Measurements from ENCODE around the gene LCN6. TPM values are rescaled to one million over a fixed set of nuclear protein-coding genes. Genes with fewer than 3 reads are reported as not detected.

LCN6 gene
- total and polyA plus RNA-seq, 7 donors, result 0.44 to 15.0 (median 10.7) TPM

DNA sequence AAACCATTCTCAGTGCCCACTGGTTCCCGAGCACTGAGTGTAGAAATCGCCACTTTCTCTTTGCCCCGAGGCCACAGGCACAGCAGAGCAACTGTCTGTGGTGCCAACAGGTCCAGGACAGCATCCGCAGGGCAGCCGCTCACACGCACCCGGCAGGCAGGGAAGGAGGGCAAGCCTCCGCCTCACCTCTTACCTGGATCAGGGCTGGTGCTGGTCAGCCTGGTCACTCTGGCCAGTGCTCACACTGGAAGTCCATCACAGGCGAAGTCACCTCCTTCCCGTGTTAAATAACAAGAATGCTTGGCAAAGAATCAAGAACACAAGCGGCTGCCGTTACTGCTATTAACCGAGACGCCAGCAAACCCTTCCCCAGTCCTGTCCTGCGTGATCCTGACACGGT, 22.2 kb downstream of the LCN6 start:
- TF ChIP-seq, protein P1, sequence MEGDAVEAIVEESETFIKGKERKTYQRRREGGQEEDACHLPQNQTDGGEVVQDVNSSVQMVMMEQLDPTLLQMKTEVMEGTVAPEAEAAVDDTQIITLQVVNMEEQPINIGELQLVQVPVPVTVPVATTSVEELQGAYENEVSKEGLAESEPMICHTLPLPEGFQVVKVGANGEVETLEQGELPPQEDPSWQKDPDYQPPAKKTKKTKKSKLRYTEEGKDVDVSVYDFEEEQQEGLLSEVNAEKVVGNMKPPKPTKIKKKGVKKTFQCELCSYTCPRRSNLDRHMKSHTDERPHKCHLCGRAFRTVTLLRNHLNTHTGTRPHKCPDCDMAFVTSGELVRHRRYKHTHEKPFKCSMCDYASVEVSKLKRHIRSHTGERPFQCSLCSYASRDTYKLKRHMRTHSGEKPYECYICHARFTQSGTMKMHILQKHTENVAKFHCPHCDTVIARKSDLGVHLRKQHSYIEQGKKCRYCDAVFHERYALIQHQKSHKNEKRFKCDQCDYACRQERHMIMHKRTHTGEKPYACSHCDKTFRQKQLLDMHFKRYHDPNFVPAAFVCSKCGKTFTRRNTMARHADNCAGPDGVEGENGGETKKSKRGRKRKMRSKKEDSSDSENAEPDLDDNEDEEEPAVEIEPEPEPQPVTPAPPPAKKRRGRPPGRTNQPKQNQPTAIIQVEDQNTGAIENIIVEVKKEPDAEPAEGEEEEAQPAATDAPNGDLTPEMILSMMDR (IDR thresholded peaks at IDR 0.05), result no peak
- Histone ChIP-seq H3K36me3 (ENCODE audit: insufficient read depth in 1 of 2, low read depth in 1 of 2) (peaks cover 8 to 59% of the 10 kb centered on the region in 2 donors), H3K27me3 (ENCODE audit: insufficient read depth in 3 of 3, low read length in 2 of 3) (no peaks in the 10 kb centered on the region)

DNA sequence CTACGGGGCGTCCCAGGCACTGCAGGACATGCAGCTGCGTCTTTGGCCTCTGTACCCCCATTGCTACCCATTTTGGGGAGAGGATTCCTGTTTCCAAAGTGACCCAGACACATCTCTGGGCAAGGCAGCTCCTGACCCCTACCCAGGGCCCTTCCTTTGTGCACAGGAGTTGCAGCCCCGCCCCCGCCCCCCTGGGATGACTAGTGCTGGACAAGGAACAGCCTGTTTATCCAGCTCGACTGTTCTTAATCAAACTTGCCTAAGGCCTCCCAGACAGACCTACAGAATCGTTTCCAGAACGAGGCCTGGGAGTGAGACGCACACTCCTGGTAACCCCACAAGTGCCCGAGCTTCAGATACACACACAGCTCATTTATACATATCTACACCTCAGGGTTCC, 22.7 kb downstream of the LCN6 start:
- no peaks in the 10 kb centered on the region for H3K27me3 ChIP-seq (ENCODE audit: insufficient read depth in 3 of 3, low read length in 2 of 3)
- no peak overlapping the region for H3K27ac ChIP-seq
- H3K4me1 ChIP-seq, result peaks cover 41% of the 10 kb centered on the region
- DNase-seq, result no peak
- intact Hi-C loops (cut with DNase I), result no loop called here
- 75 to 82% (median 76%) methylated on average over 9 to 10 of the region's 10 CpGs for WGBS, 3 donors
- TF ChIP-seq, protein P1 (IDR thresholded peaks at IDR 0.05), result no peak
- peak overlapping the region; percentile 86 for H3K4me3 ChIP-seq
- H3K36me3 ChIP-seq (ENCODE audit: insufficient read depth in 1 of 2, low read depth in 1 of 2), result peaks cover 8 to 61% of the 10 kb centered on the region in 2 donors
- no peaks in the 10 kb centered on the region for H3K9me3 ChIP-seq
- ATAC-seq, result no peak

More for the DNA sequence above, 22.2 kb downstream of the LCN6 start:
- DNase-seq, result no peak
- H3K9me3 ChIP-seq, result no peaks in the 10 kb centered on the region
- intact Hi-C loops (cut with DNase I), result no loop called here
- peak overlapping the region; percentile 86 for H3K4me3 ChIP-seq
- peaks cover 41% of the 10 kb centered on the region for H3K4me1 ChIP-seq
- H3K27ac ChIP-seq, result no peak overlapping the region
- ATAC-seq, result no peak
- WGBS, 3 donors, result 45 to 59% (median 54%) methylated on average over 16 of the region's 16 CpGs

DNA sequence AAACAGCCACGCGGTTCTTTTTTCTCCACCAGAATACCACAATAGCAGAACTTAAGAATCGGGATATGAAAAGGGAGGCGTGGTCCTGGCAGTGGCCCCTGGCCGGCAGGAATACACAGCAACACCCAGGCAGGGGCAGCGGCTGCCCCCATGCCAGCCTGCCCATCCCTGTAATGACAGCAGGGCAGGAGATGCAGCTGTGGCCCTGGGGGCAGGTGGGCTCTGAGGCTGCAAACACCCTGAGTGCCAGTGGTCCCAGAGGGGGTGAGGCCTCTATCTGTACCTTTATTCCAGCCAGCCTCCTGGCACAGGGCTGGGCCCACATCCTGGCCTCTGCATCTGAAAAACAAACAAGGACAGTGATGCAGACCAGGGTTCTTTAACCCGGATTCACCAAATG, 23.6 kb downstream of the LCN6 start:
- H3K4me1 ChIP-seq, result peaks cover 41% of the 10 kb centered on the region

DNA sequence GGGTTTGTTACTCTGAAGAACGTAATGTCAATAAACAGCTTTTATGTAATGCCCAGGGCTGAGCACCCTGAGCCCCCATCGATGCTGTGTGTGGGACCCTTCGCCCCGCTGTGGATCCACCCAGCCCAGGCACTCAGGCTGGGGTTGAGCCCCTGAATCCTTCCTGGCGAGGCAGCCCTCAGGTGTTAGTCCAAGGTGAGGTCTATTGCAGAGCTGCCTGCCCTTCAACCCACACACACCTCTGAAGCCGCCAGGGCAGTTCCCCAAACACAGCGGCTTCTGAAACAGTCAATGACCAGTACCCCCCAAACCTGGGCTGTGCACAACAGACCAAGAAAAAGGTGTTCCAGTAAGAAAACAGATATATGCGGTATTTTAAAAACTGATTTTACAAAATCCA, 24.3 kb downstream of the LCN6 start:
- peaks cover 36% of the 10 kb centered on the region for H3K4me1 ChIP-seq
- no peak overlapping the region for H3K4me3 ChIP-seq
- intact Hi-C loops (cut with DNase I), result no loop called here
- DNase-seq (no peak), ATAC-seq (no peak)
- TF ChIP-seq, protein P1 (IDR thresholded peaks at IDR 0.05), result no peak
- WGBS, 3 donors, result 95 to 99% (median 95%) methylated on average over 8 of the region's 8 CpGs
- peaks cover 8 to 61% of the 10 kb centered on the region in 2 donors for H3K36me3 ChIP-seq (ENCODE audit: insufficient read depth in 1 of 2, low read depth in 1 of 2)
- H3K27me3 ChIP-seq (ENCODE audit: insufficient read depth in 3 of 3, low read length in 2 of 3), result no peaks in the 10 kb centered on the region
- H3K27ac ChIP-seq, result no peak overlapping the region
- no peaks in the 10 kb centered on the region for H3K9me3 ChIP-seq

More for the DNA sequence above, 23.6 kb downstream of the LCN6 start:
- Histone ChIP-seq H3K9me3 (no peaks in the 10 kb centered on the region), H3K27ac (no peak overlapping the region), H3K36me3 (ENCODE audit: insufficient read depth in 1 of 2, low read depth in 1 of 2) (peaks cover 8 to 61% of the 10 kb centered on the region in 2 donors), H3K27me3 (ENCODE audit: insufficient read depth in 3 of 3, low read length in 2 of 3) (no peaks in the 10 kb centered on the region), H3K4me3 (no peak overlapping the region)
- no peak for ATAC-seq
- TF ChIP-seq, protein P1 (IDR thresholded peaks at IDR 0.05), result no peak
- intact Hi-C loops (cut with DNase I), result no loop called here
- WGBS, 3 donors, result 69 to 75% (median 74%) methylated on average over 7 of the region's 7 CpGs
- DNase-seq, result no peak

DNA sequence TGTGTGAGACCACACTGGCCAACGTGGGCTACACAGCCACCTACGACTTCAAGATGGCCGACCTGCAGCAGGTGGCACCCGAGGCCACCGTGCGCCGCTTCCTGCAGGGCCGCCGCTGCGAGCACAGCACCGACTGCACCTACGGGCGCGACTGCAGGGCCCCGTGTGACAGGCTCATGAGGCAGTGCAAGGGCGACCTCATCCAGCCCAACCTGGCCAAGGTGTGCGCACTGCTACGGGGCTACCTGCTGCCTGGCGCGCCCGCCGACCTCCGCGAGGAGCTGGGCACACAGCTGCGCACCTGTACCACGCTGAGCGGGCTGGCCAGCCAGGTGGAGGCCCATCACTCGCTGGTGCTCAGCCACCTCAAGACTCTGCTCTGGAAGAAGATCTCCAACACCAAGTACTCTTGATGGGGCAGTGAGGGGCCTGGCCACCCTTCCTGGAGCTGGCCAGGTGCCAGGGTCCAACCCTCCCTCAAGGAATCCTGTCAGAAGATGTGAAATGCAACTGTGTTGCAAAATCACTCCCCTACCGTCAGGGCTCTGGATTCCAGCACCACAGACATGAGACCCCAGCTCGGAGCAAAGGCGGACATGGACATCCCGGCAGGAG, 24.9 kb downstream of the LCN6 start:
- H3K9me3 ChIP-seq, result no peaks in the 10 kb centered on the region
- peaks cover 8 to 61% of the 10 kb centered on the region in 2 donors for H3K36me3 ChIP-seq (ENCODE audit: insufficient read depth in 1 of 2, low read depth in 1 of 2)
- no peaks in the 10 kb centered on the region for H3K27me3 ChIP-seq (ENCODE audit: insufficient read depth in 3 of 3, low read length in 2 of 3)
- H3K27ac ChIP-seq, result no peak overlapping the region
- TF ChIP-seq, protein P1 (IDR thresholded peaks at IDR 0.05), result no peak
- H3K4me3 ChIP-seq, result no peak overlapping the region
- WGBS, 3 donors, result 90 to 91% (median 91%) methylated on average over 32 of the region's 32 CpGs
- intact Hi-C loops (cut with DNase I), result no loop called here
- no peak for ATAC-seq
- DNase-seq, result no peak
- peaks cover 33% of the 10 kb centered on the region for H3K4me1 ChIP-seq

Measured in psoas muscle (tissue), 8 donors.